Adrenal gland (tissue), 5 donors: ENCODE data around the gene HOXC13.

Experiments used
- CTCF ChIP-seq, 6 experiments: fragments of 450-650 bp in 4 of 6; fragments of 200-600 bp in 2 of 6; sonication (generic) in 1 of 6; IDR thresholded peaks; 1 replicate in 5 of 6; 2 replicates in 1 of 6; pipeline versions ENCODE4 v1.5.1 to v1.8.0; 2016 to 2021; ENCODE audit warnings: antibody characterized with exemption in 6 of 6, mild to moderate bottlenecking in 2 of 6, moderate library complexity in 1 of 6
- POLR2A ChIP-seq, 2 donors: fragments of 450-650 bp; IDR thresholded peaks; one replicate each; pipeline ENCODE4 v1.6.1; 2017; ENCODE audit warnings: antibody characterized with exemption in 2 of 2, mild to moderate bottlenecking in 2 of 2, moderate library complexity in 1 of 2
- donor health status: DM: no; HTN: no; CAD: no.

DNA sequence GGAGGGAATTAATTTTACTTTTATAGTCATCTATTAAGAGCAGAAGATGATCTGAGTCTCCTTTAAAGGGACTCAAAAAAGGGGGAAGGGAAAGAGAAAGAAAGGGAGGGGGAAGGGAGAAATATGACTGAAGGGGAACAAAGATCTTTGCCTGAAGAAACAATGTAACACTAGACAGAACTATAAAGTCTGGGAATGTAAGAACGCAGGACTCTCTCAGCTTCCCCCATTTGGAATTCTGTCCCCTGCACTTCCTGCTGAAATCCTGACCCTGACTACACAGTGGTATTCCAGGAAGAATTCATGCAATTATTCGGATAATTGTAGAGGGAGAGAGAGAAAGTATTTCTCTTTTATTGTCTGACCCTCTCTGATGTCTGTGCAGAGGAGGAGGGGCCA lies 25.7 kb downstream of the HOXC13 start:
- TF ChIP-seq CTCF (IDR thresholded peaks at IDR 0.05) = no peak
- no peak for TF ChIP-seq POLR2A (IDR thresholded peaks at IDR 0.05)
